SK-N-DZ (cell line): ENCODE results near the gene PPP1R16B.
A peak's percentile ranks its signal among the peaks of the same experiment; 100 is the strongest.

Experiments used
- DNase-seq: peaks from one replicate; pipeline ENCODE4 v3.0.0-alpha.2; 2015; ENCODE audit warnings: low spot score
- small RNA-seq, 2 experiments: library from RNA; depleted of rRNA; stranded (forward); fragments of <200 nt; gene quantifications; one replicate each; pipeline ENCODE3, GENCODE V24; 2014

Gene PPP1R16B

DNA sequence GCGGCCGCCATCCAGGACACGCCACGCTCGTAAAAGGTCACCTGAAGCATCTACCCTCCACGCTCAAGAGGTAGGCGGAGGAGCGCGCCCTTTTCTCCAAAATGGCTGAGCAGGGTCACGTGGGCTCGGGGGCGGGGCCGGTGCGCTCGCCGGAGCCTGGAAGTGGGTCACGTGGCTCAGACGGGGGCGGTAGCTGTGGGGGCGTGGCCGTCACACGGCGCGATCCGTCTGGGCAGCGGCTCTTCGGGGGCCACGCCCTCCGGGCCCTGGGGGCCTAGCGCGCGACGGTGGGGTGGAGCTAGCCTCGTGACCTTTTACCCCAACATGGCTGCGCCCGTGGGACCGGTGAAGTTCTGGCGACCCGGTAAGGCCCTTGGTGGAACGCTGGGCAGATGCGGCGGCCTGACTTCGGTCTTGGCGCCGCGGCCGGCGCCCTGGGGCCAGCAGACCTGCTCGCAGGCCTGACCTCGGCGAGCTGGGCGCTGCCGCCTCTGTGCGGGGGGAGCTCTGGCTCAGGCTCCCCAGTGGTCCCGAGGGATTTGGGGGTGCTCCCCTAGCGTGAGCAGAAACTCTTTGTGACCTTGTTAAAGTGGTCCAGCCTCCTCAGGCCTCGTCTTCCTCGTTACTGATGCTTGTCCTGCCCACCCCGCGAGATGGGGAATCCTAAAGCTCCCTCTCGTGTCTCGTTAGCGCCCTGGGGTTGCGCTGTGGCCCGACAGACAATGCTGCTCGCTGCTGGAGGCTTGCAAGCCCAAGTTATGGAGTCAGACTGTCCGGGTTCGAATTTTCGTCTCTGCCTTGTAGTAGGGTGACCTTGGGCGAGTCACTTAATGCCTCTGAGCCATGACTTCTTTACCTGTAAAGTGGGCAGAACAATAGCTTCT lies 156.8 kb downstream of the PPP1R16B start, which contains the start of gene DHX35:
TSS of gene DHX35 (plus strand) at position 301 of the 884 bp plus-strand sequence. CDS start at position 325, 24 bp downstream.
- peak; percentile 98 for DNase-seq

DNA sequence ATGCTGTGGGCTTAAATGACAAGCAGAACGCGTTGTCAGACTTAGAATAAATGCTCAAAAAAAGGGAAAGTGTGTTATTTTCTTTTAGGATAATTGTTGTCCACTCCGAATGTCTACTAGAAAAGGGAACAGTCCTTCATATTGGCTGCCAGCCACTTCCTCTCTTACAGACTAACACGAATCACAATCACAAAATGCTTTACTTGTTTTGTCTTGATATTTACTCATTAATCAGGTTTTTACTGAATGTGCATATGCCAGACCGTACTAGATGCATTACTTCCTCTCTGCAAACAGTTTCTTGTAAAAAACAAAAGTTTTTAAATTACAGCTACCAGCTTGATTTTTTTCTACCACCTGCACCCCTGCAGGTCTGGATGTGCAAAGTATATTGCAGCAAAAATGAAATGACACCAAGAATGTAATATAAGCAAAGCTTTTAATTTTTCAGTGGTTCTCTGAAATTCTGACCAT lies 157.5 kb downstream of the PPP1R16B start:
- no peak for DNase-seq

DNA sequence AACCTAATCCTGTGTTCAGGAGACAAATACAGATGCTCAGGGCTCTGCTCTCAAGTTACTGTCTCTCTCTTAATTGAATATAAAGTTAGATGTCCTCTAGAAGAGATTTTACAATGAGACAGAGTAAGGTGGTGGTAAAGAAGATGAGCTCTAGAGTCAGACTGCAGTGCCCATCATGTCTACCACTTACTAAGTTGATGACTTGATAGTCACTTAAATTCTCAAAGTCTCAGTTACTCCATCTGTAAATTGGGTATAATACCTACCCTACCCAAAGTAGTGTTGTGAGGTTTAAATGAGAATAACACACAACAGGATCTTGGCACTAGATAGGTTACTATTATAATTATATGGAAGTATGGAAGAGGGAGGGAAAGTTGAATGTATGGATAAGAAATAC lies 158.2 kb downstream of the PPP1R16B start:
- no peak for DNase-seq

DNA sequence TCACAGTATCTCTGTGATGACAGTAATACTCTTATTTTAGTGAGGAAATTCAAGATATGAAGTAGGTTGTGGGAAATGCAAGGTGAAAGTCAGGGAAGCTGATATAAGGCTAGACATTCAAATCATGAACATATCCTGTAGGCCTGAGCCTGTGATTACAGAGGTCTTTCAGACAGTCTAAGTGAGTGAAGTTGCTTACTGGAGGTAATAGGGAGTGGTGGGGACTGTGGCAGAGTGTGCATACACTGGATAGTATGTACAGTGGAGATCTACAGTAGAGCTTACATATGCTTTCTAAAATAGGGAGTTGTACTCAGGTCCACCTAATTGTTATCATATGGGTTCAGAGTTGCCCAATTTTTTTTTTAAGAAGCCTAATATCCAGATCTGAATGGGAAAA lies 159.8 kb downstream of the PPP1R16B start:
- DNase-seq: no peak

DNA sequence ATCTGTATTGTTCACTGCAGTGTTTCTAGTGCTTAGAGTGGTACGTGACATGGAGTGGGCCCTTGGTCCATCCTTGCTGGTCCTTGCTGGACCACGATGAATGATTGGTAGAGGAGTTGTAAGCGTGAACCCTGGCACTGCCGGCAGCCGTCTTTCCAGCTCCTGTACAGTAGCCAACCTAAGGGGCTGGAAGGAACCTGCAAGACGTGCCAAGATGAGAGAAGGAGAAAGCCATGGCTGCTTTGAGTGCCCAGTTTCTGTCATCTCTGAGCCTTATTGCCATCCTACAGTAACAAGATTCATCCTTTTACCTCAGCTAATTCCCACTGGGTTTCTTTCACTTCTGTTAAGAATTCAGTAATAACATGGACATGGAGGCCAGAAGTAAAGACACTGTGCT lies 162.6 kb downstream of the PPP1R16B start:
- DNase-seq: no peak

DNA sequence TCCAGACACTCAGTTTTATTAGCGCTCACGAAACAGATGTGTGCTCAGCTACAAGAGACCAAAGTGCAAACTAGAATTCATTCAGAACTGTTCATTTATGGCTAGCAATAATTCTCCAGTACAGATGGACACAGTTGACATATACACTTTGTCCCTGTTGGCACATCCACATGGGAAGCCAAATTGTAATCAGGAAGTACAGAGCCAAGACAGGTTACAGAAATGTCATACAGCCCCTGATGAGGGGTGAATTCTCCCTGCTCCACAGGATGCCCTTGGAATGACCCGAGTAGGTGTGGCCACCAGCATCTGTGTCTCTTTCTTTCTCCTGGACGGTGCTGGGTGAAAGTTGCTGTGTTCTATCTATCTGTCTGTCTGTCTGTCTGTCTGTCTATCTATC lies 164.2 kb downstream of the PPP1R16B start:
- DNase-seq: no peak

DNA sequence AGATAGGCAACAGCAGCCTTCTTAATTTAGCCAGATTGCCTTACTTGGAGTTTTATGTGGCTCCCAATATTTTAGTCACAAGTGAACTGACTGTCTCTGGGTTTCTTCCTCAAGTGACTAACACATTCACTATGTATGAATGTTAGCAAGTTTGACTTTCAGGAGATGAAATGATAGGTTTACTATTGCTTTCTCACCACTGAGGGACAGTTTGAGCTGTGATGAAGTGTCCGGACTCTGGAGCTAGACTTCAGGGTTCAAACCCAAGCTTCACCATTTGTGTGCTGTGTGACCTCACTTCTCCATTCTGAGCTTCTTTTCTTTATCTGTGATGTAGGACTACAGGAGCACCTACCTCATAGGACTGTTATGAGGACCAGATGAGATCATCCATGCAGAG lies 164.8 kb downstream of the PPP1R16B start:
- no peak for DNase-seq

Small RNA genes lying within 50 kb of the gene (small RNA-seq; reads per million reads assigned to genes)
- 0.09 to 0.24 reads per million in 2 experiments for gene AL023803.1
